H9 (cell line): ENCODE data around the gene COMMD1. TPM values are rescaled to one million over a fixed set of nuclear protein-coding genes. Genes with fewer than 3 reads are reported as not detected.

ENCODE experiments used
- DNase-seq: peaks from one replicate; pipeline ENCODE4 v3.0.0-alpha.2; 2017
- H2AFZ ChIP-seq: one replicate; pipeline ENCODE4 v1.6.1; 2013; ENCODE audit warnings: mild to moderate bottlenecking, low read length, control low read depth, moderate library complexity
- H2AK5ac ChIP-seq: 2 replicates; pipeline ENCODE4 v1.6.1; 2013; ENCODE audit warnings: low read length, control low read depth, mixed read lengths; ENCODE audit not compliant: insufficient read length
- H2BK120ac ChIP-seq: one replicate; pipeline ENCODE4 v1.6.1; 2013; ENCODE audit warnings: low read depth, mild to moderate bottlenecking, low read length, control low read depth, inconsistent platforms; ENCODE audit not compliant: poor library complexity, severe bottlenecking
- H2BK12ac ChIP-seq: 2 replicates; pipeline ENCODE4 v1.6.1; 2013; ENCODE audit warnings: low read length, control low read depth, mixed read lengths, low read depth; ENCODE audit not compliant: insufficient read length
- H2BK15ac ChIP-seq: 2 replicates; pipeline ENCODE4 v1.6.1; 2013; ENCODE audit warnings: low read depth, low read length, control low read depth
- H2BK20ac ChIP-seq: one replicate; pipeline ENCODE4 v1.6.1; 2013; ENCODE audit warnings: low read depth, mild to moderate bottlenecking, low read length, control low read depth, inconsistent platforms; ENCODE audit not compliant: poor library complexity, severe bottlenecking
- H2BK5ac ChIP-seq: 2 replicates; pipeline ENCODE4 v1.6.1; 2013; ENCODE audit warnings: low read length, control low read depth, mixed read lengths; ENCODE audit not compliant: insufficient read length
- H3K14ac ChIP-seq: 2 replicates; pipeline ENCODE4 v1.6.1; 2013; ENCODE audit warnings: low read length, control low read depth; ENCODE audit not compliant: insufficient read depth
- H3K18ac ChIP-seq: 2 replicates; pipeline ENCODE4 v1.6.1; 2013; ENCODE audit warnings: low read depth, mild to moderate bottlenecking, mixed read lengths, low read length, control low read depth; ENCODE audit not compliant: insufficient read length
- H3K23ac ChIP-seq: 2 replicates; pipeline ENCODE4 v1.6.1; 2013; ENCODE audit warnings: low read length, control low read depth, mixed read lengths, low read depth; ENCODE audit not compliant: insufficient read length
- H3K23me2 ChIP-seq: 2 replicates; pipeline ENCODE4 v1.6.1; 2013; ENCODE audit warnings: low read depth, mild to moderate bottlenecking, mixed read lengths, low read length, control low read depth; ENCODE audit not compliant: insufficient read length, poor library complexity, severe bottlenecking
- H3K27ac ChIP-seq: 2 replicates; pipeline ENCODE4 v1.5.1; 2013; ENCODE audit warnings: low read length, control low read depth, mixed read lengths, low read depth; ENCODE audit not compliant: insufficient read length
- H3K27me3 ChIP-seq: 2 replicates; pipeline ENCODE4 v1.6.1; 2013; ENCODE audit warnings: low read length, control low read depth, inconsistent platforms; ENCODE audit not compliant: insufficient read depth
- H3K4ac ChIP-seq: 2 replicates; pipeline ENCODE4 v1.6.1; 2013; ENCODE audit warnings: low read depth, mild to moderate bottlenecking, control low read depth, inconsistent platforms, low read length, moderate library complexity
- H3K4me1 ChIP-seq: 2 replicates; pipeline ENCODE4 v1.6.1; 2013; ENCODE audit warnings: low read length, control low read depth, inconsistent platforms; ENCODE audit not compliant: insufficient read depth
- H3K4me2 ChIP-seq: 2 replicates; pipeline ENCODE4 v1.6.1; 2013; ENCODE audit warnings: low read length, control low read depth, mixed read lengths; ENCODE audit not compliant: insufficient read length, insufficient read depth
- H3K56ac ChIP-seq: 2 replicates; pipeline ENCODE4 v1.6.1; 2013; ENCODE audit warnings: low read depth, mild to moderate bottlenecking, mixed read lengths, low read length, control low read depth; ENCODE audit not compliant: insufficient read length
- H3K79me1 ChIP-seq: 2 replicates; pipeline ENCODE4 v1.6.1; 2013; ENCODE audit warnings: low read depth, mild to moderate bottlenecking, moderate library complexity, low read length, control low read depth, inconsistent platforms; ENCODE audit not compliant: insufficient read depth, poor library complexity, severe bottlenecking
- H3K79me2 ChIP-seq: 2 replicates; pipeline ENCODE4 v1.6.1; 2013; ENCODE audit warnings: low read length, control low read depth, inconsistent platforms; ENCODE audit not compliant: insufficient read depth
- H3K9ac ChIP-seq: 2 replicates; pipeline ENCODE4 v1.6.1; 2013; ENCODE audit warnings: low read length, control low read depth, mixed read lengths; ENCODE audit not compliant: insufficient read length; ENCODE audit errors: extremely low read depth
- H3K9me3 ChIP-seq: one replicate; pipeline ENCODE4 v1.6.1; 2013; ENCODE audit warnings: low read depth, low read length, inconsistent platforms; ENCODE audit not compliant: control insufficient read depth
- H3T11ph ChIP-seq: one replicate; pipeline ENCODE4 v1.6.1; 2013; ENCODE audit warnings: mild to moderate bottlenecking, low read length, control low read depth, inconsistent platforms
- H4K20me1 ChIP-seq: one replicate; pipeline ENCODE4 v1.6.1; 2013; ENCODE audit not compliant: control insufficient read depth, insufficient read length, insufficient read depth
- H4K5ac ChIP-seq: 2 replicates; pipeline ENCODE4 v1.6.1; 2013; ENCODE audit warnings: low read depth, mild to moderate bottlenecking, mixed read lengths, low read length, control low read depth; ENCODE audit not compliant: insufficient read length
- H4K8ac ChIP-seq: replicated peaks from 2 replicates; pipeline ENCODE4 v1.6.1; 2013; ENCODE audit warnings: low read length, control low read depth, mixed read lengths, low read depth; ENCODE audit not compliant: insufficient read length
- H4K91ac ChIP-seq: 2 replicates; pipeline ENCODE4 v1.6.1; 2013; ENCODE audit warnings: low read depth, mild to moderate bottlenecking, moderate library complexity, mixed read lengths, low read length, control low read depth; ENCODE audit not compliant: insufficient read length
- H3K27ac Mint-ChIP-seq, 3 experiments: 2 replicates in 2 of 3; 3 replicates in 1 of 3; pipeline ENCODE4 v1.8.0; 2020 to 2021; ENCODE audit warnings: mixed read lengths in 3 of 3, mild to moderate bottlenecking in 1 of 3, moderate library complexity in 1 of 3
- H3K27me3 Mint-ChIP-seq: 2 replicates; pipeline ENCODE4 v1.8.0; 2021; ENCODE audit warnings: low read depth, mild to moderate bottlenecking, moderate library complexity, mixed read lengths
- H3K36me3 Mint-ChIP-seq, 3 experiments: 2 replicates in 2 of 3; 3 replicates in 1 of 3; pipeline ENCODE4 v1.8.0; 2020 to 2021; ENCODE audit warnings: low read depth in 3 of 3, mixed read lengths in 3 of 3; ENCODE audit not compliant: insufficient read depth in 1 of 3
- H3K4me1 Mint-ChIP-seq, 2 experiments: 2 replicates each; pipeline ENCODE4 v1.8.0; 2020; ENCODE audit warnings: mixed read lengths in 2 of 2
- H3K4me3 Mint-ChIP-seq, 2 experiments: 2 replicates in 1 of 2; 3 replicates in 1 of 2; pipeline ENCODE4 v1.8.0; 2020 to 2021; ENCODE audit warnings: mild to moderate bottlenecking in 2 of 2, mixed read lengths in 2 of 2, moderate library complexity in 1 of 2
- H3K9me3 Mint-ChIP-seq, 2 experiments: 2 replicates in 1 of 2; 3 replicates in 1 of 2; pipeline ENCODE4 v1.8.0; 2020; ENCODE audit warnings: mild to moderate bottlenecking in 2 of 2, mixed read lengths in 2 of 2, moderate library complexity in 1 of 2
- WGBS: extraction: QIAGEN DNeasy Blood & Tissue Kit; methylation state at CpG from one replicate; pipeline ENCODE4 v1.1.7; 2013; ENCODE audit warnings: missing lambda C conversion rate, low lambda C conversion rate, mixed read lengths; ENCODE audit not compliant: insufficient read length; ENCODE audit errors: extremely low coverage; 5-methylcytosine and 5-hydroxymethylcytosine counted together
- total RNA-seq: library from RNA; stranded (reverse); gene quantifications from 2 replicates; pipeline ENCODE4 v1.2.1, GENCODE V29; 2021
- TF ChIP-seq, protein P1 (sequence below): fragments of 200-600 bp; sonication (generic); conservative IDR thresholded peaks from 3 replicates; pipeline ENCODE4 v1.8.0; 2021; ENCODE audit warnings: antibody characterized with exemption, mild to moderate bottlenecking

Gene COMMD1
- total RNA-seq, 1 experiment from 2014 or later = 31.5 TPM

DNA sequence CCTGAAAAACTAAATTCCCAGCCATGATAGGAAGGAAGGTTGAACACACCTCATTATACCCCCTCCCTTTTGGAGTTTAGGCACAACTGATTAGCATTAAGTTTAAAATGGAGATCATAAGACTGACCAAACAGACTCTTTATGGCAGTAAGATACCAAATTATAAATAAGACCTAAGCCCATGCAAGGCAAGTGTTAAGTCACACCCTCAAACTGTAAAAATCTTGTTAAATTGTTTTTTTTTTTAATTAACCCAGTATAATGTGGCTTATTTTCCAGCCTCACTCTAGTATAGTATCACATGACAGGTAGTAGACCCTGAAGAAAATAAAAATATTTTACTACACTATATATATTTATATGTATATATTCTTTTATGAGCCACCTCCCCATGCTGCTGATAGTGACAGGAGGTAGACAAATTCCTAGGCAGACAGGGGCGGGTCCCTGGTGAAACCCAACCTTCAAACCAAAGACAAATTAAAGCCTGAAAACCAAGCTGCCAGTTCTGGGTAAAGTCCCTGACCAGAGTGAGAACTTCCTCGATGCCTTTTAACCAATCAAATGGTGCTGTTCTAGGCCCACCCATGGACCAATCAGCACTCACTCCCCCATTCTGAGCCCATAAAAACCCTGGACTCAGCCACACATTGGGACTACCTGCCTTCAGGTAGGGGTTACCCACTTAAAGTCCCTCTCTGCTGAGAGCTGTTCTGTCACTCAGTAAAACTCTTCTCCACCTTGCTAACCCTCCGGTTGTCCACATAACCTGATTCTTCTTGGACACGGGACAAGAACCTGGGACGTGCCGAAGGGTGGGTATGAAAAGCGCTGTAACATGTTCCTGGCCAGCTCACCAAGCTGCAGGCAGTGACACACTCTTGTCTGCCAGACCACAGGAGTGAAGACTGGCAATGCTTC, 166.5 kb downstream of the COMMD1 start:
- Mint-ChIP-seq H3K27me3 (no peaks in the 10 kb centered on the region), H3K9me3 (peaks cover 8 to 12% of the 10 kb centered on the region in 2 experiments; a peak in 4 of 5 replicates), H3K27ac (no peak overlapping the region), H3K36me3 (peaks cover 8 to 24% (median 18%) of the 10 kb centered on the region in 3 experiments), H3K4me3 (no peak overlapping the region), H3K4me1 (peaks cover 27 to 31% of the 10 kb centered on the region in 2 experiments)
- DNase-seq = no peak
- Histone ChIP-seq H3K79me1 (no peaks in the 10 kb centered on the region), H4K5ac (no peak overlapping the region), H2AFZ (no peak overlapping the region), H3T11ph (no peak overlapping the region), H2BK12ac (no peak overlapping the region), H3K27ac (no peak overlapping the region), H2BK15ac (no peak overlapping the region), H3K56ac (no peak overlapping the region), H3K79me2 (no peaks in the 10 kb centered on the region), H2BK120ac (no peak overlapping the region), H4K20me1 (no peaks in the 10 kb centered on the region), H3K23ac (no peak overlapping the region), H3K4me2 (no peak overlapping the region), H2BK20ac (no peak overlapping the region), H2BK5ac (no peak overlapping the region), H3K14ac (no peak overlapping the region), H4K8ac (no peak overlapping the region), H3K27me3 (no peaks in the 10 kb centered on the region), H3K4ac (no peak overlapping the region), H3K9me3 (peaks cover 13% of the 10 kb centered on the region), H3K4me1 (peaks cover 5% of the 10 kb centered on the region; the same call in 1 of the 2 replicates), H4K91ac (no peak overlapping the region), H3K18ac (no peak overlapping the region), H2AK5ac (no peak overlapping the region), H3K23me2 (no peaks in the 10 kb centered on the region), H3K9ac (no peak overlapping the region)
- TF ChIP-seq, protein P1, sequence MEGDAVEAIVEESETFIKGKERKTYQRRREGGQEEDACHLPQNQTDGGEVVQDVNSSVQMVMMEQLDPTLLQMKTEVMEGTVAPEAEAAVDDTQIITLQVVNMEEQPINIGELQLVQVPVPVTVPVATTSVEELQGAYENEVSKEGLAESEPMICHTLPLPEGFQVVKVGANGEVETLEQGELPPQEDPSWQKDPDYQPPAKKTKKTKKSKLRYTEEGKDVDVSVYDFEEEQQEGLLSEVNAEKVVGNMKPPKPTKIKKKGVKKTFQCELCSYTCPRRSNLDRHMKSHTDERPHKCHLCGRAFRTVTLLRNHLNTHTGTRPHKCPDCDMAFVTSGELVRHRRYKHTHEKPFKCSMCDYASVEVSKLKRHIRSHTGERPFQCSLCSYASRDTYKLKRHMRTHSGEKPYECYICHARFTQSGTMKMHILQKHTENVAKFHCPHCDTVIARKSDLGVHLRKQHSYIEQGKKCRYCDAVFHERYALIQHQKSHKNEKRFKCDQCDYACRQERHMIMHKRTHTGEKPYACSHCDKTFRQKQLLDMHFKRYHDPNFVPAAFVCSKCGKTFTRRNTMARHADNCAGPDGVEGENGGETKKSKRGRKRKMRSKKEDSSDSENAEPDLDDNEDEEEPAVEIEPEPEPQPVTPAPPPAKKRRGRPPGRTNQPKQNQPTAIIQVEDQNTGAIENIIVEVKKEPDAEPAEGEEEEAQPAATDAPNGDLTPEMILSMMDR = no peak
- WGBS = no CpG with 5 or more reads among the region's 7 CpGs
